Measurements from ENCODE around the gene PLS3.

DNA sequence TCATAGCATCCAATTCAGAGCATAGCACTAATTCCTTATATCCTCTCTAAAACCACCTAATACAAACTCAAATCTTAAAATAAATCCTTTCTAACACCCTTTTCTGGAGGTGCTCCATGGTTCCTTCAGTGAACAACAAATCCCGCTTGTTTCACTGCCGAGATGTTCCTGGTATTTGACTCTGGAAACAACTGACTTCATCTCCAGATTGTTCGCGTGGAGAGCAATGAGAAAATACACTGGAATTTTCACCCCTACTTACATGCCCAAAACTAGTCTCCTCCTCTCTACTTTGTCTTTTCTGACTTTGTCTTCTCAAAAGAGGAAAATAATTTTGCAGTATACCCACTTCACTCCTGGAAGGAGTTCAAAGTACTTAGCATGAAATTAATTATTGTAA lies 129.0 kb downstream of the PLS3 start:
- TF ChIP-seq, protein P1, sequence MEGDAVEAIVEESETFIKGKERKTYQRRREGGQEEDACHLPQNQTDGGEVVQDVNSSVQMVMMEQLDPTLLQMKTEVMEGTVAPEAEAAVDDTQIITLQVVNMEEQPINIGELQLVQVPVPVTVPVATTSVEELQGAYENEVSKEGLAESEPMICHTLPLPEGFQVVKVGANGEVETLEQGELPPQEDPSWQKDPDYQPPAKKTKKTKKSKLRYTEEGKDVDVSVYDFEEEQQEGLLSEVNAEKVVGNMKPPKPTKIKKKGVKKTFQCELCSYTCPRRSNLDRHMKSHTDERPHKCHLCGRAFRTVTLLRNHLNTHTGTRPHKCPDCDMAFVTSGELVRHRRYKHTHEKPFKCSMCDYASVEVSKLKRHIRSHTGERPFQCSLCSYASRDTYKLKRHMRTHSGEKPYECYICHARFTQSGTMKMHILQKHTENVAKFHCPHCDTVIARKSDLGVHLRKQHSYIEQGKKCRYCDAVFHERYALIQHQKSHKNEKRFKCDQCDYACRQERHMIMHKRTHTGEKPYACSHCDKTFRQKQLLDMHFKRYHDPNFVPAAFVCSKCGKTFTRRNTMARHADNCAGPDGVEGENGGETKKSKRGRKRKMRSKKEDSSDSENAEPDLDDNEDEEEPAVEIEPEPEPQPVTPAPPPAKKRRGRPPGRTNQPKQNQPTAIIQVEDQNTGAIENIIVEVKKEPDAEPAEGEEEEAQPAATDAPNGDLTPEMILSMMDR (IDR thresholded peaks at IDR 0.05; ENCODE audit: extremely low read depth in 1 of 2, insufficient read depth in 1 of 2, low read depth in 1 of 2, low read length in 2 of 2): no peak
- TF ChIP-seq GATA2 (IDR thresholded peaks at IDR 0.05; ENCODE audit: insufficient read depth, insufficient read length, low read depth, low read length) (no peak), JUN (IDR thresholded peaks at IDR 0.05; ENCODE audit: borderline replicate concordance, insufficient read depth, insufficient read length, low read depth) (no peak), POLR2AphosphoS5 (IDR thresholded peaks at IDR 0.05; ENCODE audit: insufficient read depth, low read depth, low read length) (no peak)
